ENCODE measurements around the gene SLC2A4RG.
"Not testable (repeated sequence)": the region's sequence is repeated elsewhere in the genome, so short reads cannot be mapped to it uniquely, and the experiment has no call there.

SLC2A4RG gene

DNA sequence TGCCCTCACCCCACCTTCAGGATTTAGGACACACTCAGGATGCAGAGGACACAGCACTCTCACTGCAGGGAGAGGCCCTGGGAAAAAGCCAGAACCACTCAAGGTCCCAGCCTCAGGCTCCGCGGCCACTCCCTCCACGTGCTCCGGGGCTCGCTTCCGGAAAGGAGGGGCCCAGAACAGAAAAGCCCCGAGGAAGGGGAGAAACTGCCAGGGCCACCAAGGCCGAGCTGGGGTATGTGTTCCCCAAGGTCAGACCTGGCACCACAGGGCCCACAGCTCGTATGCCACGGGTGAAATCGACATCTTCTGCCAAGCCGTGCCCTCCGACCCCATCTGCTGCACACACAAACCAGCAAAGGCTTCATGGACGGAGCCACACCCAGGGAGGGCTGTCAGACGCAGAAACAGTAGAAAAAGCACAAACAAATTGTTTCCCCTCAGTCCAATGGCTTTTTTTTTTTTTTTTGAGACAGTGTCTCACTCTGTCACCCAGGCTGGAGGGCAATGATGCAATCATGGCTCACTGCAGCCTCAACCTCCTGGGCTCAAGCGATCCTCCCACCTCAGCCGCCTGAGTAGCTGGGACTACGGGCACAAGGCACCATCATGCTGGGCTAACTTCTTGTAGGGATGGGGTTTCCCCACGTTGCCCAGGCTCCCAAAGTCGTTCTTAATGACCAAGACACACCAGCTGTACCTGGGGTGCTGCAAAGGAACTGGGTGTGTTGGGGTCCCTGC, 33.4 kb downstream of the SLC2A4RG start:
- no peak for DNase-seq (ENCODE audit: insufficient read length, low spot score)
- FAIRE-seq, result no peak

DNA sequence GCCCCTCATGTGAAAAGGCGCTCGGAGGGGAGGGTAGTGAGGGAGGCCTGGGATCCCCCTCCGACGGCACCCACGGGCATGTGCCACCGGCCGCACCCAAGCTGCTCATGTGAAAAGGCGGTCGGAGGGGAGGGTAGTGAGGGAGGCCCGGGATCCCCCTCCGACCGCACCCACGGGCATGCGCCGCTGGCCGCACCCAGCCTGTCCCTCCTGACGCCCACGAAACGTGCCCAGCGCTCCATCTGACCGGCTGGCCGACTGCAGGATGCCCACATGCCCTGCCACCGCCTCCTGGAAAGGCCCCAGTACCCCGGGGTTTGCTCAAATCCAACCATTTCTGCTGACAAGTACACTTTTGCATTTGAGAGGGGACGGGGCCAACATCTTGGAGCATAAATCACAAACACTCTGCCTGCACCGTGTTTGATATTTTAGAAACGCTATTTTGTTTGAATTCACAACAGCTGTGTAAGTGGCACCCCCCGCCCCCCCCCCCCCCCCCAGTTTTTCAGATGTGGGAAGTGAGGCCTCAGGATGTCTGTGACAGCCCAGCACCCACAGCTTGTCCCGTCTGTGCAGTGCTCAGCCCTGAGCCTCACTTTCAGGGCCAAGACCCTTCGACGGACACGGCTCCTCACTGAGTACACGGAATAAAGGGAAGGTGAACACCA, 34.1 kb downstream of the SLC2A4RG start:
- no peak for FAIRE-seq

DNA sequence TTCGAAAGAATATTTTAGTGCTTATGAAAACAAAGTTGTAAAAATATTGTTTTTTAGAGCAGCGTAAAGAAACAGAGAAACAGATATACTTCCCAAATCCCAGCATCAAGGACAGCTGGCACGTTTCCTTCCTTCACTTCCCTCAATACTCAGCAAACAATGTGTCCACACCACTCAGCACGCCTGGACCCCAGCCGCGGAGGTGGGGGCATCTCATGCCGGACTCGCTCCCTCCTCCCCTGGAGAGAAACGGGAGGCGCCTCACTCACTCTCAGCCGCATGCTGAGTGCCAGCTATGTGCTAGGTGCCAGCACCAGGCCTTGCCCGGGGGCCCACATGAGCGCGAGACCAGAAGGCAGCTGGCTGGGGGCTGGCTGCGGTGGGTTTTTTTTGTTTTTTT, 34.7 kb downstream of the SLC2A4RG start:
- FAIRE-seq (no peak), DNase-seq (ENCODE audit: insufficient read length, low spot score) (no peak)

More for the DNA sequence above, 34.1 kb downstream of the SLC2A4RG start:
- no peak for DNase-seq (ENCODE audit: insufficient read length, low spot score)

DNA sequence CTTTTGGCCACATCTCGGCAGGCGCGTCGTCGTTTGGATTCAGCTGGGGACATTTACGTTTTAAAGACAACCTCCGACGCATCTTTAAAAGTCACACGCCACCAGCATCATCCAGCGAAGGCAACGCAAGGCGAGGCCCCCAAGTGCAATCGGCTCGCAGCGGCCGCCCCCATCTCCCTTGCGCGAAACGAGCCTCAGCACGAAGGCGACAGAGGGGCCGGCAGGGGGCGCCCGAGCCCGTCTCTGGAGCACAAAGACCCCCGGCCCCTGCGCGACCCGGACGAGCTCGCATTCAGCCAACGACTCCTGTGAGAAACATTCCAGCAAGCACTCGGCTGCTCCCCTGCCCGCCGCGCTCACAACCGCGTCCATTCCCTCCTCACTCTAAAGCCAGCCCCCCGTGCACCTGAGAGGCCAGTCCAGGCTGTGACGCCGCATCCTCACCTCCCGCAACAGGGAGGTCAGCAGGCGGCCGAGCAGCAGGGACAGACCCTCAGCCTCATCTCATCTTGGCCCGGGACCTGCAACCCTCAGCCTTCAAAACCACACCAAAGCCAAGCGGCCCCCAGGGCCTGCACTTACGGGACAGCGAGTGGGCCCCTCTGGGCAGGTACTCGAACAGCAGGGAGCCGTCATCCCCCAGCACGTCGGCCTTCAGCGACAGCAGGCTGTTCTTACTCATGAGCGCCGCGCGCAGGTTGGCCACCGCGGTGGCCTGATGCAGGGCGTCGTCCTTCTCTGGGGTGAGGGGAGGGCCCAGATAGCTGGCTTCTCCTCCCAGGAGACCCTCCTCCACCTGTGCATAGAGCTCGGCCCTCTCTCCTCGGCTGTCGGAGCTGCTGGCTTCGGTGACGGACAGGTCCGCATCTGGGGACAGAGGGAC, 35.8 kb downstream of the SLC2A4RG start:
- DNase-seq (ENCODE audit: insufficient read length, low spot score), result no peak
- FAIRE-seq, result no peak

DNA sequence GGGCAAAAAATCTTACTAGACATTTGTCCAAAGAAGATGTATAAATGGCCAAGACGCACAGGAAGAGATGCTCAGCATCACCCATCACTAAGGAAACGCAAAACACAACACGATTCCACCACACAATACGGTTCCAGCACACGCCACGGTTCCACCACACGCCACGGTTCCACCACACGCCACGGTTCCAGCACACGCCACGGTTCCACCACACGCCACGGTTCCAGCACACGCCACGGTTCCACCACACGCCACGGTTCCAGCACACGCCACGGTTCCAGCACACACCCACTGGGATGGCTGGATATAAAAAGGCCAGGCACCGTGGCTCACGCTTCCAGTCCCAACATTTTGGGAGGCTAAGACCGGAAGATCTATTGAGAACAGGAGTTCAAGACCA, 37.3 kb downstream of the SLC2A4RG start:
- not testable (repeated sequence) for FAIRE-seq; DNase-seq (ENCODE audit: insufficient read length, low spot score)

DNA sequence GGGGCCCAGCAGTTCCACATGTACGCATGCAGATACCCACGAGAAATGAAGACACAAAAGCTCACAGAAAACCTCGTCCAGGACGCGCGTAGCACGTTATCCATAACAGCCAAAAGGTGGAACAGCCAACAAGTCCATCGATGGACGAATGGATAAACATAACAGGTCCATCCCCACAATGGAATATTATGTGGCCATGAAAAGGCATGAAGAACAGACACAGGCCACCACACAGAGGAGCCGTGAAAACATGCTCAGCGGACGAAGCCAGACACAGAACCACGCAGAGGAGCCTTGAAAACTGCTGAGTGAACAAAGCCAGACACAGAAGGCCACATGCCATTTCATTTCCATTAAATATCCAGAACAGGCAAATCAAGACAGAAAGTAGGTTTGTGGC, 38.0 kb downstream of the SLC2A4RG start:
- FAIRE-seq, result no peak
- no peak for DNase-seq (ENCODE audit: insufficient read length, low spot score)

DNA sequence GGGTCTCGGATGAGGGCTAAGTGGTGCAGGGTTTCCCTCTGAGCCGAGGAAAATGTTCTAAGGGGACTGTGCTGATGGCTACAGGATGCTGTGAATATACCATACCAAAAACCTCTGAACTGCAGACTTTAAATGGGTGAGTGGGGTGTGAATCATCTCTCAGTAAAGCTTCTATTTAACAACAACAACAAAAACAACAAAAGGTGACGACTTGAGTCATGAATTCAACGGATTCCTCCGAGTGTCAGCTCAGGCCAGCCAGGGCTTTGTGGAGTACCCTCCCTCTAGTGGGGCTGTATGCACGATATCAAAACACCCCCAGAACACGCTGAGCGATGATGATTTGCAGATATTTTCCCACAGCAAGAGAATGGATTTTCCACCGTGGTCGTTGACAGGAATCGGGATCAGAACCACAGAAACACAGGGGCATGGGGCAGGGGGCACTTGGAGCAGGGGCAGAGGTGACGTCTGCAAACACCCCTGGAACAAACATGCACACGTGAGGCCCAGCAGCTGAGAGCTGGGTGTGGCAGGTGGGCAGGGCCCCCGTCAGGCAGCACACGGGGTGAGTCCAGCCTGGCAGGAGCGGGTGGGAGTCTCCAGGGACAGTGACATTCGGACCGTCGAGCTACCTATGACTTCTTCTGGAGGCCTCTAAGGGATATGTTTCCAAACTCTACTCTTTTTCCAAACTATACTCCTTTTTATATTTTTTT, 38.6 kb downstream of the SLC2A4RG start:
- FAIRE-seq (no peak), DNase-seq (ENCODE audit: insufficient read length, low spot score) (no peak)

DNA sequence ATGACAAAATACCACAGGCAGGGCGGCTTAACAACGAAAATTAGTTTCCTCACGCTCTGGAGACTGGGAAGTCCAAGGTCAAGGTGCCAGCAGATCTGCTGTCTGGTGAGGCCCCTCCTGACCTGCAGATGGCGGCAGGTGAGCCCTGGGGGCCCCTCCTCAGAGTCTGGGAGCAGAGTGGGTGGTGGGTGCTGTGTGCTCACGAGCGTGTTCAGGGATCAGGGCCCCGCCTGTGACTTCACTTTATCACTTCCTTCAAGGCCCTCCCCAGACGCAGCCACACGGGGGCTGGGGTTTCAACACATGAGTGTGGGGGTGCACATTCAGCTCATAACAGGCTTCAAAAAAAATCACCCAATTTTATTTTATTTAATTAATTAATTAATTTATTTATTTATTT, 39.3 kb downstream of the SLC2A4RG start:
- FAIRE-seq, result no peak
- DNase-seq (ENCODE audit: insufficient read length, low spot score), result no peak

DNA sequence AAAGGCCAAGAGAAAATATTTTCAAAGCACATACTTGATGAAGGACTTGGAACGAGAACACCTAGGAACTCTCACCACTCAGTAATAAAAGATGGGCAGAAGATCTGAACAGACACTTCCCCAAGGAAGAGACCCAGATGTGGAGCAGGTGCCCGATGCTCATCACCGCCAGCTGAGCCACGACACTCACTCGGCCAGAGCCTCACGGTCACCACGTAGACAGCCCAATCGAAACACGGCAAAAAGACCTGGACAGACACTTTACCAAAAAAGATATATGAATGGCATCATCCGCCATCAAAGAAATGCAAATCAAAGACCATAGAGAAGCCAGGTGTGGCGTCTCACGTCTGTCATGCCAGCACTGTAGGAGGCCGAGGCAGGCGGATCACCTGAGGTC, 41.6 kb downstream of the SLC2A4RG start:
- FAIRE-seq (no peak), DNase-seq (ENCODE audit: insufficient read length, low spot score) (no peak)

DNA sequence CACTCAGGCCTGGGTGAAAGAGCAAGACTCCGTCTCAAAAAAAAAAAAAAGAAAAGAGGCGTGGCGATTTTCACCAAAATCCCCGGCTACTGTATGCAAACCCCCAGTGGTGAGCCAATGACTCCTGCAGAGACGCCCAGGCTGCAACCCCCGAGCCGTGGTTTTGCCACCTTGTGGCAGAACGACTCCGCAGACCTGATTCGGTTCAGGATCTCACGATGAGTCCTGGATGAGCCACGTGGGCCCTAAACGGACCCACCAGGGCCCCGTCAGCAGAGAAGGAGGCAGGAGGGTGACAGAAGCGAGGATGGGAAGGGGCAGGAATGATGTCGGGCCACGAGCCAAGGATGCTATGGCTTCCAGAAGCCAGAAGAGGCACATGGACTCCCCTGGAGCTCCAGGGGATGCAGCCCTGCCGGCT, 42.5 kb downstream of the SLC2A4RG start:
- no peak for FAIRE-seq

DNA sequence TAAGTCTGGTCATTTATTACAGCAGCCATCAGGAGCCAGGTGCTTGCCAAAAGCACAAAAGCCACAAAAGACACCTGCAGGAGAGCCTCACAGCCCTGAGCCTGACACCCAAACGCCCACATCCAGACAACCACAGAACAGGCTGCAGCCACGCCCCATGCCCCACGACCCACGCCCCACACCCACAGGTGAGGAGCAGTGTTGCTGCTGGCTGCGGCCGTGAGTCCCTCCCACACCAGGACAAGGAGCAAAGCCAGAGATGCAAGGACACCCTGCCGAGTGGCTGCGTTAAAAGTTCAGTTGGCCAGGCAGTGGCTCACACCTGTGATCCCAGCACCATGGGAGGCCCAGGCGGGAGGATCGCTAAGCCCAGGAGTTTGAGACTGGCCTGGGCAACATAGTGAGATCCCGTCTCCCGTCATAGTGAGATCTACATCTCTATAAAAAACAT, 43.0 kb downstream of the SLC2A4RG start:
- DNase-seq (ENCODE audit: insufficient read length, low spot score) (no peak), FAIRE-seq (no peak)

More for the DNA sequence above, 42.5 kb downstream of the SLC2A4RG start:
- DNase-seq (ENCODE audit: insufficient read length, low spot score), result no peak

DNA sequence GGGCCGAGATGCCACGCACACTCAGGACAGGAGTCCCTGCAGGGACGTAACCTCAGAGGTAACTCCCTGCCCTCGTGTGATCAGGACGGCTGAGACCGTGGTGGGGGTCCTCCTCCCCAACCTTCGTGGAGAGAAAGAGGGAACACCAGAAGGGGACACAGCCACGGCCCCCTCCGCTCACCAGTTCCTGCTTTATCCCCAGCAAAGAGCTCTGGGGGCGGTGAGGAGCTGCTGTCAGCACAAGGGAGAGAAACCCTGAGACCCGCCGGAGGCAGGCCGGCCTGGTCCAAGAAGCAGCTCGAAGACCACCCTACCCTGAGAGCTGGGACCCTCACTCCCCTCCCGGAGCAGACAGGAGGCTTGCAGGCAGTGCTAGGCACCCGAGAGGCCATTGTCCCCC, 44.4 kb downstream of the SLC2A4RG start:
- DNase-seq (ENCODE audit: insufficient read length, low spot score), result no peak
- FAIRE-seq, result no peak

DNA sequence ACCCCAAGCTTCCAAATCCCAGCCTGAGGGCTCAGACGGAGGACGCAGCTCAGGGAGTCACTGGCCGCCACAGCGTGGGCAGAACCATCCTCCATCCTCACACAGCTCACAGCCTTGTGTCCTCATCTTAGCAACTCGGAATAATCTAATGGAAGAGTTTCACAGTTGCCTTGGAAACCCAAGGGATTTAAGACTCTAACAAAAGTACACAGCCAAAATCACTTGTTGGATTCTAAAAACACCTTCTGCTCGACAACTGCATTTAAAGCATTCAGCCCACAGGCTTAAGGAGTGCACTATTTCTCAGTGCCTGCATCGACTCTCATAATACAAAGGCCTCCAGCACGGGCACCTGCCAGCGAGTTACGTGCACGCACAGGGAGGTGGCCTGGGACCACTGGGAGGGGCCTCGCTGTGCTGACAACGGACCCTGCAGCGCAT, 46.1 kb downstream of the SLC2A4RG start:
- DNase-seq (ENCODE audit: insufficient read length, low spot score) (no peak), FAIRE-seq (no peak)

DNA sequence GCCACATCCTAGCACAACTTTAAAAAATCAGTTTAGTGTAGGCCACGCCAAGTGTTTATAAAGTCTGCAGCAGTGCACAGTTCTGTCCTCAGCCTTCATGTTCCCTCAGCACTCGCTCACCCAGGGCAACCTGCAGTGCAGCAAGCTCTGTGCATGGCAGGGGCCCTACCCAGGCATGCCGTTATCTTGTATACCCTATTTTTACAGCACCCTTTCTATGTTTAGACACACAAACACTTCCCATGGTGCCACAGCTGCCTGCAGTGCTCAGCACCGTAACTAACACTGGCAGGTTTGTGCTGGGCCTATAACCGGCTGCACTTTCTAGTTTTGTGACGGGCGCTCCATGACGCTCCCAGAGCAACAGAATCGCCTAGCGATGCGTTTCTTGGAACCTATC, 47.7 kb downstream of the SLC2A4RG start:
- DNase-seq (ENCODE audit: insufficient read length, low spot score) (no peak), FAIRE-seq (no peak)

DNA sequence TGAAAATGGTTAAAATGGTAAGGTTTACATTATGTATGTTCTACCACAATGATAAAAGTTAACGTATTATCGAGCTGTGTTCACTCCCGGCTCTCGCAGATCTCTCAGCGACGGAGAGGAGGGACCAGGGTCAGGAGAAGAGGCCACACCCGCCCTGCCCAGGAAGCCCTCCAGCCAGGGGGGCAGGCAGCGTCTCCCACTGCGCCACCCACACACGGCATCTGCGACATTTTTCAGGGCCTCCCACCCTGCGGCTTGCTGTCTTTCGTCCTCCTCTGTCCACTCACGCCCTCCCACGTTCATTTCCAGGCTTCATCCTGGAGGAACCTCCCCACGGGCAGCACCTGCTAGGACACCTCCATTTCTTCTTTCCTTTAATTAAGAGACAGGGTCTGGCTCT, 48.2 kb downstream of the SLC2A4RG start:
- FAIRE-seq, result no peak

DNA sequence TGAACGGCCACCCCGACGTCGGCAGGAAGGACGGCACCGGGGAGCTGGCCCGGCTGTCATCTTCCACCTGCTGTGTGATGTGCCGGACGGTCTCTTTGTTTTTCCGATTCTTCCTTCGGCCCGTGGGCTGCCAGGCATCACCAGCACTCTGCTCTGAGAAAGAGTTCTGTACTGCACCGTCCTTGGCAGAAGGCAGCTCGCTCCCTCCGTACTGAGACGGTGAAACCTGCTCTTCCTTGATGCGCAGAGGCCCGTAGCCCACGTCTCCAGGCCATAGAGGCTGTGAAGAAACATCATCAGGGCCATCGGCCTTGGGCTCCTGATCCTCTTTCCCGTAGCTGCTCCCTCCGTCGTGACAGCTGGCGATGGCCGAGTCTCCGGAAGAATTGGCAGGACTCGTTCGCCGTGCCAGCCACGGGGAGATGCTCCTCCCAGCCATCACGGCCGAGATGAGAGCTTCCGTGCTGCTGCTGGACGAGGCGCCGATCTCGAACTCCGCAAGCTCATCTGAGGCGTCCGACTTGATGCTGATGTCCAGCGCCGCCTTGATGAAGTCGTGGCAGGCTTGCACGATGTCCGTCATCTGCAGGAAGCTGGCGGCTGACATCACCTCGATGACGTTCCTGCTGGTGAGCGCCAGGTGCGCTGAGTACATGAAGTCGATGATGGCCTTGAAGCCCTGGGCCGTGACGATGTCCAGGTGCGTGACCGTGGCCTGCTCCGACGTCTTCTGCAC, 50.4 kb downstream of the SLC2A4RG start:
- FAIRE-seq, result no peak
- DNase-seq (ENCODE audit: insufficient read length, low spot score), result no peak

More for the DNA sequence above, 48.2 kb downstream of the SLC2A4RG start:
- no peak for DNase-seq (ENCODE audit: insufficient read length, low spot score)

DNA sequence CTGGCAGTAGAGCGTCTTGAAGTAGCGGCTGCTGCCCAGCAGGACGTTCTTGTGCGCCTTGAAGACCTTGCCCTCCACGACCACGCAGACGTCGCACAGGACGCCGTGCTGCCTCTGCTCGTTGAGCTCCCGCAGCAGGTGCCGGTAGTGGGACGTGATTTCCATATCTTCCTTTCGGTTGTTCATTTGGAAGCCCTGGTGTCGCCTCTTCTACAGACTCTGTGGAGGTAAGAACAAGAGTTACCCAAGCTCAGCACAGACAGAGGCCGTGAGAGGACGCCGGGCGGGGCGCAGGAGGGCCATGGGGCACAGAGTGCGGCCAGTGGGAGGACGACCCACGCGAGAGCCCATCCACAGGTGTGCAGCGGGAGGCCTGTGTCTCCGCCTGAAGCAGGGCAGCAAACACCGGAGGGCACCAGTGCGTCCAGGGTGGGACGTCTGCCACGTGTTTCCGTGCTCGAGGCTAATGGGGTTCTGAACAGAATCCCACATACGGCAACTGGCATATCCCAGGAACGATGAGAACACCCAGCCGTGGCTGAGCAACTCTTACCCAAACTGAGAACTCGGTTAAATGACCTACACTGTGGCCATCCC, 51.1 kb downstream of the SLC2A4RG start:
- no peak for DNase-seq (ENCODE audit: insufficient read length, low spot score)
- FAIRE-seq, result no peak

DNA sequence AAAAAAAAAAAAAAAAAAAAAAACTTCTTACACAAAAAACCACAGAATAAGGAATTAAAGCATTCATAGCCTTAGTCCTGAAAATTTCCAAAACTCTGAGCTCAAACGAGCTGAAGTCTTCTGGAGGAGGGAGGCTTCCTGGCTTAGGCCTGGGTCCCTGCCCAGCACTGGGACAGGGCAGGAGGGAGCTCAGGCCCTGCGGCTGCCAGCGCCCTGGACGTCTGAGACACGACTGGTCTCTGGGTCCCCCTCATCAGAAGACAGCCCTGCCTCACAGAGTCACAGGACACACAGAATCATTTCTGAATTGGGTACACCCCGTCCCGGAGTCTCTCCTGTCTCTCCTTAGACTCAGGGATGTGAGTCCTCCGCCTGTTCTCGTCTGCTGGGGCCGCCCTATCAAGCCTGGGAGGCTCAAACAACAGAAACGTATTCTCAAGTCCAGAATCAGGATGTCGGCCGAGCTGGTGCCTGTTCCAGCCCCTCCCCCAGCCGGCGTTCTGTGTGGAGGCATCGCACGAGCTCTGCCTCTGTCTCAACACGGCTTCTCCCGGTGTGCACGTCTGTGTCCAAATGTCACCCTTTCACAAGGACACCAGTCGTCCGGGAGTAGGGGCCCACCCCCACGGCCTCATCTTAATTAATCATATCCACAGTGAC, 52.1 kb downstream of the SLC2A4RG start:
- no peak for DNase-seq (ENCODE audit: insufficient read length, low spot score)
- no peak for FAIRE-seq

DNA sequence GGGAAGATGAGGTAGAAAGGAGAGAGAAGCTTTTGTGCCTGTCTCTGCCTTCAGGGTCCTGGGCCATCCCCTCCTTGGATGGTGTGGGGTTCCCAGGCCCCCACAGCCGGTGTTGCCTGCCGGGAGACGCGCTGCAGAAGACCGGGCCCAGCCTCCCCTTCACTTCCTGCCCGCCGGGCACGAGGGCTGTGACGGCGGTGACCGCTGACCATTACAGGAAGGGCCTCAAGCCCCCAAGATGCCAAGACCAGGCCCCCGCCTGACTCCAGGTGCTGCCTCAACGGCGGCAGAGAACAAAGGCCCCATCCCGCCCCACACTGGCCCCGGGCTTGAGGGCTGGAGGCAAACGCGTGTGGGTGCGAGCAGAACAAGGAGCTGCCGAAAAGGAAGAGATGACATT, 53.3 kb downstream of the SLC2A4RG start:
- DNase-seq (ENCODE audit: insufficient read length, low spot score) (no peak), FAIRE-seq (no peak)
